ENCODE results near the gene DAAM2.

DNA sequence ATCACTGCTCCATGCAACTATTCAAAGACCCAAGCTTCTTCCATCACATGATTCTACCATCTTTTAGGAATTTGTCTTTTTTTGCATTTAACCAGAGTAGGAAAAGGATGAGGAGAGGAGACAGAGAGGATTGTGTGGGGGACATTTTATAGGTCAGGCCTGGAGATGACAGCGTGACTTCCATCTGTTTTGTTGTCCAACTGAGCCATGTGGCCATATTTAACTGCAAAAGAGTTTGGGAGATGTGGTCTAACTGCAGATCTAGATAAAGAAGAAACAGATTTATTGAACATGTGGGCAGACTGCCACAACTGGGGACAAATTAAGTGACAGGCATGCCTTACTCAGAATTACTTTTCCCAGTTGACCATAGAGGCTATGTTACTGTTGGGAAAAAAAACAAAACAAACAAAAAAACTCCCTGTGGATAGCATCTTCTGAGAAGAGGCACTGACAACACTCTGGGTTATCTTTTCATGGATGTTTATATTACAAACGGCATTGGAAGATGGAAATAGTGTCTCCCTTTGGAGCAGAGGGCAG, 161.0 kb downstream of the DAAM2 start:
- TF ChIP-seq, protein P1, sequence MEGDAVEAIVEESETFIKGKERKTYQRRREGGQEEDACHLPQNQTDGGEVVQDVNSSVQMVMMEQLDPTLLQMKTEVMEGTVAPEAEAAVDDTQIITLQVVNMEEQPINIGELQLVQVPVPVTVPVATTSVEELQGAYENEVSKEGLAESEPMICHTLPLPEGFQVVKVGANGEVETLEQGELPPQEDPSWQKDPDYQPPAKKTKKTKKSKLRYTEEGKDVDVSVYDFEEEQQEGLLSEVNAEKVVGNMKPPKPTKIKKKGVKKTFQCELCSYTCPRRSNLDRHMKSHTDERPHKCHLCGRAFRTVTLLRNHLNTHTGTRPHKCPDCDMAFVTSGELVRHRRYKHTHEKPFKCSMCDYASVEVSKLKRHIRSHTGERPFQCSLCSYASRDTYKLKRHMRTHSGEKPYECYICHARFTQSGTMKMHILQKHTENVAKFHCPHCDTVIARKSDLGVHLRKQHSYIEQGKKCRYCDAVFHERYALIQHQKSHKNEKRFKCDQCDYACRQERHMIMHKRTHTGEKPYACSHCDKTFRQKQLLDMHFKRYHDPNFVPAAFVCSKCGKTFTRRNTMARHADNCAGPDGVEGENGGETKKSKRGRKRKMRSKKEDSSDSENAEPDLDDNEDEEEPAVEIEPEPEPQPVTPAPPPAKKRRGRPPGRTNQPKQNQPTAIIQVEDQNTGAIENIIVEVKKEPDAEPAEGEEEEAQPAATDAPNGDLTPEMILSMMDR (conservative IDR thresholded peaks at IDR 0.05; ENCODE audit: low read length): no peak
- TF ChIP-seq EZH2phosphoT487 (IDR thresholded peaks at IDR 0.05; ENCODE audit: borderline replicate concordance, low read depth, low read length): no peak

Measured in OCI-LY7 (cell line).